ENCODE measurements around the gene FXYD6. TPM values are rescaled to one million over a fixed set of nuclear protein-coding genes. Genes with fewer than 3 reads are reported as not detected.

FXYD6 gene
- total RNA-seq, 1 experiment from 2014 or later: 0.54 TPM

DNA sequence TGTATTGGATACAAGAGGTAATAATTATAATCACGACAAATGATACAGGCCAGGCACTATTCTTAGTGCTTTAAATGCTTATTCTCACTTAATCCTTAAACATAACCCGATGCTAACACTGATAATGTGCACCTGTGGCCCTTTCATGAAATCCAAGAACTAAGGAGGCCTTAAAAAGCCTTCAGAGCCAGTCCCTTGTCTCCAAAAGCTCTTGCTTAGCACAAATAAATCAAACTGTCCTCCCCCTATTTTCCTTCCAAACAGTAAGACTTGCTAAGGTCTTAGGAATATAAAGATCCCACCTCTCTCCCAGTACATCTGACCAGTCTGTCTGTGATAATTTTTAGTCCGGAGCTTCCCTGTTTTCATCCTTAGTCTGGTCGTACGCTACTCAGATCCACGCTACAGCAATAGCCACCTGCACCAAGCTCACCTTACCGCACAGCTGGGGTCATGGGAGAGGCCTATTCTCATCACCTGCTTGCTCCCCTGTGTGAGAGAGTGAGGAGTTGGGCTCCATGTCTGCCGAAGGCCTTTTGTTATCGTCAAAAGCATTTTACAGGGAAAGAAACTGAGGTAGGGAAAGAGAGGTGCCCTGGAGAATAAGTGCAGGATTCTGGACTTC is 16.9 kb downstream of the FXYD6 start:
- in situ Hi-C loops (cut with HindIII; ENCODE audit: low pct_unique_long_range_greater_than_20kb, low sequenced_read_pairs): no loop called here

DNA sequence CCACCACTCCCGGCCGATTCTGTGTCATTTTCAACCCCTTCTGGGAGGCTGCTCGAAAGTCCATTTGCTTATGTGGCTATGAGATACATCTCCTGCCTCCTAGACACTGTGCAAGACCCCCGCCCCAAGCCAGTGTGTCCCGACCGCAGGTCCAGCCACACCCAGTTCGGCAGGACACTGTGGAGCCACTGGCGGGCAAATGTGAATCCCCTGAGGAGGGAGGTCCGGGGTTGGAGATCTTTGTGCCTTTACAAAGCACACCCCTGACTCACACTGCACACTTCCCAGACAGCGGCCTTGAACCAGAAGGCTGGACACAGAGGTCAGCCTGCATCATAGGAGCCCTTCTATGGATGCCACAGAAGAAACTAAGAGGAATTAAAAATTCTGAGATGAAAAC is 17.4 kb downstream of the FXYD6 start:
- POLR2A ChIA-PET: interaction anchor here (0.7 kb wide), 1 partner anchor 42 kb away, joined by 8 read pairs; no protein-coding TSS in a partner anchor
- TF ChIP-seq, protein P1, sequence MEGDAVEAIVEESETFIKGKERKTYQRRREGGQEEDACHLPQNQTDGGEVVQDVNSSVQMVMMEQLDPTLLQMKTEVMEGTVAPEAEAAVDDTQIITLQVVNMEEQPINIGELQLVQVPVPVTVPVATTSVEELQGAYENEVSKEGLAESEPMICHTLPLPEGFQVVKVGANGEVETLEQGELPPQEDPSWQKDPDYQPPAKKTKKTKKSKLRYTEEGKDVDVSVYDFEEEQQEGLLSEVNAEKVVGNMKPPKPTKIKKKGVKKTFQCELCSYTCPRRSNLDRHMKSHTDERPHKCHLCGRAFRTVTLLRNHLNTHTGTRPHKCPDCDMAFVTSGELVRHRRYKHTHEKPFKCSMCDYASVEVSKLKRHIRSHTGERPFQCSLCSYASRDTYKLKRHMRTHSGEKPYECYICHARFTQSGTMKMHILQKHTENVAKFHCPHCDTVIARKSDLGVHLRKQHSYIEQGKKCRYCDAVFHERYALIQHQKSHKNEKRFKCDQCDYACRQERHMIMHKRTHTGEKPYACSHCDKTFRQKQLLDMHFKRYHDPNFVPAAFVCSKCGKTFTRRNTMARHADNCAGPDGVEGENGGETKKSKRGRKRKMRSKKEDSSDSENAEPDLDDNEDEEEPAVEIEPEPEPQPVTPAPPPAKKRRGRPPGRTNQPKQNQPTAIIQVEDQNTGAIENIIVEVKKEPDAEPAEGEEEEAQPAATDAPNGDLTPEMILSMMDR (IDR thresholded peaks at IDR 0.05): no peak
- TF ChIP-seq SIN3A (IDR thresholded peaks at IDR 0.05; ENCODE audit: borderline replicate concordance, insufficient read depth, low read depth, low read length) (no peak), TCF7L2 (IDR thresholded peaks at IDR 0.05; ENCODE audit: low read depth, low read length) (no peak), POLR2AphosphoS5 (IDR thresholded peaks at IDR 0.05; ENCODE audit: low read depth, low read length) (no peak)
- TF ChIP-seq, protein P2, sequence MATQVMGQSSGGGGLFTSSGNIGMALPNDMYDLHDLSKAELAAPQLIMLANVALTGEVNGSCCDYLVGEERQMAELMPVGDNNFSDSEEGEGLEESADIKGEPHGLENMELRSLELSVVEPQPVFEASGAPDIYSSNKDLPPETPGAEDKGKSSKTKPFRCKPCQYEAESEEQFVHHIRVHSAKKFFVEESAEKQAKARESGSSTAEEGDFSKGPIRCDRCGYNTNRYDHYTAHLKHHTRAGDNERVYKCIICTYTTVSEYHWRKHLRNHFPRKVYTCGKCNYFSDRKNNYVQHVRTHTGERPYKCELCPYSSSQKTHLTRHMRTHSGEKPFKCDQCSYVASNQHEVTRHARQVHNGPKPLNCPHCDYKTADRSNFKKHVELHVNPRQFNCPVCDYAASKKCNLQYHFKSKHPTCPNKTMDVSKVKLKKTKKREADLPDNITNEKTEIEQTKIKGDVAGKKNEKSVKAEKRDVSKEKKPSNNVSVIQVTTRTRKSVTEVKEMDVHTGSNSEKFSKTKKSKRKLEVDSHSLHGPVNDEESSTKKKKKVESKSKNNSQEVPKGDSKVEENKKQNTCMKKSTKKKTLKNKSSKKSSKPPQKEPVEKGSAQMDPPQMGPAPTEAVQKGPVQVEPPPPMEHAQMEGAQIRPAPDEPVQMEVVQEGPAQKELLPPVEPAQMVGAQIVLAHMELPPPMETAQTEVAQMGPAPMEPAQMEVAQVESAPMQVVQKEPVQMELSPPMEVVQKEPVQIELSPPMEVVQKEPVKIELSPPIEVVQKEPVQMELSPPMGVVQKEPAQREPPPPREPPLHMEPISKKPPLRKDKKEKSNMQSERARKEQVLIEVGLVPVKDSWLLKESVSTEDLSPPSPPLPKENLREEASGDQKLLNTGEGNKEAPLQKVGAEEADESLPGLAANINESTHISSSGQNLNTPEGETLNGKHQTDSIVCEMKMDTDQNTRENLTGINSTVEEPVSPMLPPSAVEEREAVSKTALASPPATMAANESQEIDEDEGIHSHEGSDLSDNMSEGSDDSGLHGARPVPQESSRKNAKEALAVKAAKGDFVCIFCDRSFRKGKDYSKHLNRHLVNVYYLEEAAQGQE (IDR thresholded peaks at IDR 0.05; ENCODE audit: insufficient read depth in 1 of 2, low read depth in 2 of 2, low read length in 1 of 2): no peak
- CTCF ChIA-PET: no interaction called here
- Histone ChIP-seq H3K4me3 (ENCODE audit: low read depth in 2 of 2, low read length in 2 of 2) (no peak overlapping the region), H3K9me3 (ENCODE audit: control insufficient read depth, insufficient read depth, low read depth, low read length) (no peaks in the 10 kb centered on the region), H3K4me1 (ENCODE audit: control insufficient read depth, insufficient read depth, low read length) (no peaks in the 10 kb centered on the region), H3K36me3 (ENCODE audit: control insufficient read depth, insufficient read depth, low read length) (no peaks in the 10 kb centered on the region), H3K27me3 (ENCODE audit: control insufficient read depth, insufficient read depth, low read length) (peaks cover 9% of the 10 kb centered on the region; the same call in 1 of the 2 replicates), H3K27ac (ENCODE audit: low read length) (no peak overlapping the region)
- DNase-seq (ENCODE audit: low read depth, low spot score) (no peak), ATAC-seq (no peak)
- in situ Hi-C loops (cut with HindIII; ENCODE audit: low pct_unique_long_range_greater_than_20kb, low sequenced_read_pairs) (no loop called here), intact Hi-C loops (cut with micrococcal nuclease; ENCODE audit: unreplicated experiment) (no loop called here)
- no TSS peak for BruUV-seq (replicated peaks)

More for the DNA sequence above, 16.9 kb downstream of the FXYD6 start:
- Histone ChIP-seq H3K27me3 (ENCODE audit: control insufficient read depth, insufficient read depth, low read length) (peaks cover 9% of the 10 kb centered on the region; the same call in 1 of the 2 replicates), H3K36me3 (ENCODE audit: control insufficient read depth, insufficient read depth, low read length) (no peaks in the 10 kb centered on the region), H3K9me3 (ENCODE audit: control insufficient read depth, insufficient read depth, low read depth, low read length) (no peaks in the 10 kb centered on the region), H3K27ac (ENCODE audit: low read length) (no peak overlapping the region), H3K4me3 (ENCODE audit: low read depth in 2 of 2, low read length in 2 of 2) (no peak overlapping the region), H3K4me1 (ENCODE audit: control insufficient read depth, insufficient read depth, low read length) (no peaks in the 10 kb centered on the region)
- ChIA-PET POLR2A (no interaction called here), CTCF (interaction anchor here (0.8 to 1.1 kb wide), 2 partner anchors 15 to 87 kb away, joined by 3 read pairs; no protein-coding TSS in a partner anchor)
- ATAC-seq (no peak), DNase-seq (ENCODE audit: low read depth, low spot score) (no peak)
- no TSS peak for BruUV-seq (replicated peaks)
- intact Hi-C loops (cut with micrococcal nuclease; ENCODE audit: unreplicated experiment): no loop called here
- TF ChIP-seq POLR2AphosphoS5 (IDR thresholded peaks at IDR 0.05; ENCODE audit: low read depth, low read length) (no peak), SIN3A (IDR thresholded peaks at IDR 0.05; ENCODE audit: borderline replicate concordance, insufficient read depth, low read depth, low read length) (no peak), TCF7L2 (IDR thresholded peaks at IDR 0.05; ENCODE audit: low read depth, low read length) (no peak)
- TF ChIP-seq, protein P2 (IDR thresholded peaks at IDR 0.05; ENCODE audit: insufficient read depth in 1 of 2, low read depth in 2 of 2, low read length in 1 of 2): no peak
- TF ChIP-seq, protein P1 (IDR thresholded peaks at IDR 0.05): no peak

Data from Panc1 (cell line).